Mesothelial cell of epicardium (in vitro differentiated cells): ENCODE results near the gene PRKD3. TPM values are rescaled to one million over a fixed set of nuclear protein-coding genes. Genes with fewer than 3 reads are reported as not detected.

Source experiments
- DNase-seq, 2 experiments: peaks; one replicate each; pipeline ENCODE4 v3.0.0; 2021; ENCODE audit warnings: low spot score in 2 of 2; ENCODE audit not compliant: unreplicated experiment in 2 of 2
- H3K27ac Mint-ChIP-seq: 2 replicates; pipeline ENCODE4 v1.8.0; 2021; ENCODE audit warnings: mixed read lengths
- H3K27me3 Mint-ChIP-seq: 2 replicates; pipeline ENCODE4 v1.8.0; 2021; ENCODE audit warnings: low read depth, mixed read lengths
- H3K36me3 Mint-ChIP-seq: 2 replicates; pipeline ENCODE4 v1.8.0; 2021; ENCODE audit warnings: mixed read lengths
- H3K4me1 Mint-ChIP-seq: 2 replicates; pipeline ENCODE4 v1.8.0; 2021; ENCODE audit warnings: mixed read lengths
- H3K4me3 Mint-ChIP-seq: 2 replicates; pipeline ENCODE4 v1.8.0; 2021; ENCODE audit warnings: mild to moderate bottlenecking, moderate library complexity, mixed read lengths
- H3K9me3 Mint-ChIP-seq: 2 replicates; pipeline ENCODE4 v1.8.0; 2021; ENCODE audit warnings: mixed read lengths
- total RNA-seq: library from RNA; stranded (reverse); gene quantifications from 3 replicates; pipeline ENCODE4 v1.2.1, GENCODE V29; 2021
- TF ChIP-seq, protein P1 (sequence below): fragments of 200-600 bp; sonication (generic); IDR thresholded peaks from one replicate; pipeline ENCODE4 v1.5.0; 2021; ENCODE audit warnings: antibody characterized with exemption; ENCODE audit not compliant: unreplicated experiment

The PRKD3 gene
- total RNA-seq, 1 donor from 2014 or later = 67.3 TPM

GRCh38 chr2:37366773-37367172, 42.1 kb upstream of the PRKD3 start:
- TF ChIP-seq, protein P1, sequence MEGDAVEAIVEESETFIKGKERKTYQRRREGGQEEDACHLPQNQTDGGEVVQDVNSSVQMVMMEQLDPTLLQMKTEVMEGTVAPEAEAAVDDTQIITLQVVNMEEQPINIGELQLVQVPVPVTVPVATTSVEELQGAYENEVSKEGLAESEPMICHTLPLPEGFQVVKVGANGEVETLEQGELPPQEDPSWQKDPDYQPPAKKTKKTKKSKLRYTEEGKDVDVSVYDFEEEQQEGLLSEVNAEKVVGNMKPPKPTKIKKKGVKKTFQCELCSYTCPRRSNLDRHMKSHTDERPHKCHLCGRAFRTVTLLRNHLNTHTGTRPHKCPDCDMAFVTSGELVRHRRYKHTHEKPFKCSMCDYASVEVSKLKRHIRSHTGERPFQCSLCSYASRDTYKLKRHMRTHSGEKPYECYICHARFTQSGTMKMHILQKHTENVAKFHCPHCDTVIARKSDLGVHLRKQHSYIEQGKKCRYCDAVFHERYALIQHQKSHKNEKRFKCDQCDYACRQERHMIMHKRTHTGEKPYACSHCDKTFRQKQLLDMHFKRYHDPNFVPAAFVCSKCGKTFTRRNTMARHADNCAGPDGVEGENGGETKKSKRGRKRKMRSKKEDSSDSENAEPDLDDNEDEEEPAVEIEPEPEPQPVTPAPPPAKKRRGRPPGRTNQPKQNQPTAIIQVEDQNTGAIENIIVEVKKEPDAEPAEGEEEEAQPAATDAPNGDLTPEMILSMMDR = no peak
- Mint-ChIP-seq H3K27ac (no peak overlapping the region), H3K4me1 (peaks cover 11% of the 10 kb centered on the region), H3K27me3 (no peaks in the 10 kb centered on the region), H3K36me3 (no peaks in the 10 kb centered on the region), H3K9me3 (no peaks in the 10 kb centered on the region), H3K4me3 (no peak overlapping the region)
- no peak for DNase-seq

GRCh38 chr2:37365669-37366068, 41.0 kb upstream of the PRKD3 start:
- Mint-ChIP-seq H3K27ac (no peak overlapping the region), H3K36me3 (no peaks in the 10 kb centered on the region), H3K4me1 (peaks cover 5% of the 10 kb centered on the region), H3K9me3 (no peaks in the 10 kb centered on the region), H3K27me3 (no peaks in the 10 kb centered on the region), H3K4me3 (no peak overlapping the region)
- TF ChIP-seq, protein P1 = no peak
- no peak for DNase-seq

- Mint-ChIP-seq H3K36me3 (no peaks in the 10 kb centered on the region), H3K9me3 (no peaks in the 10 kb centered on the region), H3K27me3 (peaks cover 3% of the 10 kb centered on the region), H3K4me1 (no peaks in the 10 kb centered on the region), H3K27ac (no peak overlapping the region), H3K4me3 (no peak overlapping the region)
- DNase-seq = no peak
- TF ChIP-seq, protein P1 = no peak
These were observed 39.7 kb upstream of the PRKD3 start for GRCh38 chr2:37364351-37364750.

DNA sequence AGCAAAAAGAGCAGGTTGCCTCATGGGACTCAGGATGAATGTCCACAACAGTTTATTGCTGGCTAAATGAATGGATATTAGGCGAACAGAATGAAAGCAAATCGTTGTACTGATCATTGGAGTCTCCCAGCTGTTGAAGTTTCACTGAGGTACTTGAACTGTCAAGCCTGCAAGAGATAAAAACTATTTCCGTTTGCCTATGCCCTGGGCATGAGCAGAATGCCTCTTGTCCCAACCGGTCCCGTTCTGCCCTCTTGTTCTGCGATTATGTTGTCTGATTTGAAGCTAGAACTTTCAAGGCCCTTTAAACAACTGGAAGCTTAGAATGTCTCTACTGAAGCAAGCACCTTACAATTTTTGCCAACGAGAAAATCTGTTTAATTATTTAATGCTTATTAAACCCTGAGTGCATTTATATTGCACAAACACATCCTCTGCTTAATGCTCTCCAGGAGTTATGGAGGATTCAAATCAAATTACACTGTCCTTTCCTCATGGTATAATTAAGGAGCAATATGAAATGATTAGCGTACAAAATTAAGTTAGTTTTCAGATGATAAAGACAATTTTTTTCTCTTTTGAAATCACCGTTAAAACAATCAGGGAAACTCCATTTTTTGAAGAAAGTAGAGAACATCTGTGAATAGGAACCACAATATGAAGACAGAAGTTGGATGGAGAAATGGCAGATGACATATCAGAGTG, 37.5 kb upstream of the PRKD3 start:
- no peak overlapping the region for H3K27ac Mint-ChIP-seq
- H3K27me3 Mint-ChIP-seq = peaks cover 3% of the 10 kb centered on the region
- DNase-seq = no peak
- no peaks in the 10 kb centered on the region for H3K4me1 Mint-ChIP-seq
- TF ChIP-seq, protein P1 = no peak
- no peak overlapping the region for H3K4me3 Mint-ChIP-seq
- no peaks in the 10 kb centered on the region for H3K36me3 Mint-ChIP-seq
- no peaks in the 10 kb centered on the region for H3K9me3 Mint-ChIP-seq

DNA sequence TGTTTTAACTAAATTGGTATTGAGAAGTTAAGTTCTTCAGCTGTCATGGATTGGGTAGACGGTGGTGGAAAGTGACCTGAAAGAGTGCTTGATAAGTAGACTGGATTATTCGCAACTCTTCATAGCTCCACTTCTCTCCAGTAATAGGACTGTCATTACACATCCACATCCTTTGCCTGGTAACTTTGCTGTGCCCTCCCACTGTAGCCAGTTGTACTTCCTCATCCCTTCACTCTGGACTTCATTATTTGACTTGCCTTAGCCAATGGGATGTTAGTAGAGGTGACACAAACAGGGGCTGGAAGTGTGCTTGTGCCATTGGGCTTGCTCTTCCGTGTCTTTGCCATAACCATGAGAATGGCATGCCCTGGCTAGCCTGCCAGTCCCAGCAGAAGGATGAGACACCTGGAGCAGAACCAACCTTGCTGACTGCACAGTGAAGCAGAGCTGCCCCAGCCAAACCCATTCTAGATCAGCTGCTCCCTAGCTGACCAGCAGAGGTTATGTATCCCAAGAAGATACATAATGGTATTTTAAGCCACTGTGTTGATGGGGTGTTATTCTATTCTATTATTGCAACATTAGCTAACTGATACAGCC, 36.7 kb upstream of the PRKD3 start:
- Mint-ChIP-seq H3K27me3 (peaks cover 3% of the 10 kb centered on the region), H3K4me1 (no peaks in the 10 kb centered on the region), H3K9me3 (no peaks in the 10 kb centered on the region), H3K4me3 (no peak overlapping the region), H3K27ac (no peak overlapping the region), H3K36me3 (no peaks in the 10 kb centered on the region)
- TF ChIP-seq, protein P1 = no peak
- DNase-seq = no peak
